ENCODE data around the gene NLRP6.

NLRP6 gene

GRCh38 chr11:256952-257737 is 21.1 kb upstream of the NLRP6 start:
- DNase-seq (ENCODE audit: low spot score) = no peak

GRCh38 chr11:257766-258493 is 20.3 kb upstream of the NLRP6 start:
- DNase-seq (ENCODE audit: low spot score) = no peak

GRCh38 chr11:259413-259812 is 18.8 kb upstream of the NLRP6 start:
- no peak for DNase-seq (ENCODE audit: low spot score)

- DNase-seq (ENCODE audit: low spot score) = no peak
These were observed 16.6 kb upstream of the NLRP6 start for GRCh38 chr11:261624-262023.

- no peak for DNase-seq (ENCODE audit: low spot score)
These were observed 11.3 kb upstream of the NLRP6 start for GRCh38 chr11:266676-267439.

- DNase-seq (ENCODE audit: low spot score) = no peak
These were observed 10.7 kb upstream of the NLRP6 start for GRCh38 chr11:267491-267994.

- peak; percentile 85 for DNase-seq (ENCODE audit: low spot score)
These were observed 9.5 kb upstream of the NLRP6 start for GRCh38 chr11:268716-269145.

- no peak for DNase-seq (ENCODE audit: low spot score)
These were observed 8.9 kb upstream of the NLRP6 start for GRCh38 chr11:269146-269890.

- no peak for DNase-seq (ENCODE audit: low spot score)
These were observed 7.5 kb upstream of the NLRP6 start for GRCh38 chr11:270451-271318.

GRCh38 chr11:271319-271715 is 6.9 kb upstream of the NLRP6 start:
- DNase-seq (ENCODE audit: low spot score) = no peak

- no peak for DNase-seq (ENCODE audit: low spot score)
These were observed 5.8 kb upstream of the NLRP6 start for GRCh38 chr11:272195-272930.

GRCh38 chr11:272931-273198 is 5.3 kb upstream of the NLRP6 start:
- no peak for DNase-seq (ENCODE audit: low spot score)

GRCh38 chr11:276219-276618 is 2.0 kb upstream of the NLRP6 start:
- no peak for DNase-seq (ENCODE audit: low spot score)

- no peak for DNase-seq (ENCODE audit: low spot score)
These were observed 1.1 kb downstream of the NLRP6 start for GRCh38 chr11:279040-279965.

- DNase-seq (ENCODE audit: low spot score) = peak; percentile 61
These were observed 1.9 kb downstream of the NLRP6 start for GRCh38 chr11:279966-280705.

- no peak for DNase-seq (ENCODE audit: low spot score)
These were observed 2.7 kb downstream of the NLRP6 start for GRCh38 chr11:280706-281485.

GRCh38 chr11:281486-282161 is 3.4 kb downstream of the NLRP6 start:
- DNase-seq (ENCODE audit: low spot score) = no peak
